Inferior parietal cortex (tissue), 1 donor: Measurements from ENCODE around the gene WBP1L.
"Not testable (repeated sequence)": the region's sequence is repeated elsewhere in the genome, so short reads cannot be mapped to it uniquely, and the experiment has no call there.

Experiments
- DNase-seq: peaks from one replicate; pipeline ENCODE4 v3.0.0-alpha.2; 2016; ENCODE audit errors: extremely low spot score

WBP1L gene

GRCh38 chr10:102812231-102812876 is 68.6 kb downstream of the WBP1L start:
- no peak for DNase-seq

GRCh38 chr10:102813017-102813541 is 69.3 kb downstream of the WBP1L start:
- no peak for DNase-seq

DNA sequence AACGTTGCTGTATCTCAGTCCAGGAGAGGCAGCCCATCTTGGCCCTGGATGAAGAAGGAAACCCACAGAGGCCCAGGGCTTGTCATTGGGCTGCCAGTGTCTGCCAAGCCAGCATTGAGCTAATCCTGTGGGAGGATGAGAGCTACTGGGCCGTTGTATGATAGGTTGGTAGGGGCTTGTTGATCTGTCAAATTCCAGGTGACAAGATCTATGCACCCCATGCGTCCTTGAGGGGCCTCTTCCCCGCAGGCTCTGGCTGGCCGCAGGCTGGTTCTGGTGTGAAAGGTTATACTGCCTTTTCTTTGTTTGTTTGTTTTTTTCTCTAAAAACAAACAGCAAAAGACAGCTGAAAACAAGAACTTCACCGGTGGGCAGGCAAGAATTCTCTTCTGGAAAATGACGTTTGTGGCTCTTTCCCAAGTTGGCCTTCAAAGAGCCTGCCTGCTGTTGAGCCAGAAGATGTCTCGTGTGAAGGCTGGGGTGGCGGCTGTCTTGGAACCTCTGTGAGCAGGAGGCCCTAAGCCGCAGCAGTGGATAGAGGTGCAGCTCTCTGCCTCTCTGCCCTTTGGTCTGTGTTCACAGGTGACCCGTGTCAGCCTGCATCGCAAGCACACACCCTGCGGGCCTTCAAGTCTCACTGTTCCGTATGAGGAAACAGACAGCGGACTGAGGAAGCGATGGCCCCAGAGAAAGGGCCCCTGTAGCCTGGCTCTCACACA is 70.1 kb downstream of the WBP1L start:
- DNase-seq: no peak

DNA sequence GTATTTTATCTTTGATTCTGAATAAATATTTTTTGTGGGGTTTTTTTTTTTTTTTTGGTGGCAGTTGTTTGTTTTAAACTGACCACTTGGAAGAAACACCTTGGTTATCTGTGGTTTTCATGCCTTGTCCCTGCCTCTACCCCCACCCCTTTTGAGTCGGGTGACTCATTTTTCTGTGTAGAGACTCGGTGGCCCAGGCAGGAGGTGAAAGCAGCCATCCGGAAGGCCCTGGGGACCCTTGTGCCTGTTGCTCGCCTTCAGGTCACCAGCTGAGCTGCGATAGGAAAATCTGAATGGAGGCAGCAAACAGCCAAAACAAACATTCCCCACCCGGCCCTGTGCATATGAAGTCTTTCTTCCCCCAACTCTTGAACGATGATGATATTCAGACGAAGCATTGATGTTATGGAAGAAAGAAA is 70.7 kb downstream of the WBP1L start:
- no peak for DNase-seq

DNA sequence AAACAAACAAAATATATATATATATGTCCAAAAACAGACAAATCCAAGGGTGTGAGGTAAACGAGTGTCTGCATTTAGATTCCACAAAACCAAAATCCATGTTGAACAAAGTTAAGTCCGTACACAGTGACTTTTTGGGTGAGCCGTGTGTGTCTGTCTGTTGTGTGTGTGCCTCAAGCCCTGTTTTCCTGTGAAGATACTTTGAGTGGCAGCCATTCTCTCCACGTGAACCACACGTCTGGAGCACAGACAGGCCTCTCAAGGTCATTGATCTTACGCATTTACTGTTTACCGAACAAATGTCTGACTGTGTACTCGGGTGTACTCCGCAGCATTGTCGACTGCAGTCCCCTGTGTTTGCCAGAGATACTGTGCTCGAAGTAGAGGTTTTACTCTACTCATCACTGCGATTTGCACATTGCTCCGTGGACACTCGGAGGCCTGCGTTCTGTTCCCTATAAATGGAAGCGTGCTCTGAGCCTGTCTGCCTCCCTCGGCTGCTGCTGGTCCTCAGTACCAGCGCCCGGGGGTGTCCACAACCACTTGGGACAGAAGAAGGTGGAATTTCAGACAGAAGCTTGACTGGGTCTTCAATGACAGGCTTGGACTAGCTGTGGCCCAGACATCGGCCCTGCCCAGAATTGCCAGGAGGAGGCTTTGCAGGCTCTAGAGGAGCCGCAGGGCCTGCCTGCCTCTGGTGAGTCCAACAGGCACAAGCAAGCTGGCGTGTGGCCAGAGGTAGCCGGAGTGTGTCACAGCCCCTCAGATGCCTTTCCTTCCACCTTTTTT is 71.3 kb downstream of the WBP1L start:
- no peak for DNase-seq

- no peak for DNase-seq
Measured at GRCh38 chr10:102815790-102816549, 72.2 kb downstream of the WBP1L start.

- DNase-seq: no peak
Measured at GRCh38 chr10:102817175-102817574, 73.4 kb downstream of the WBP1L start.

DNA sequence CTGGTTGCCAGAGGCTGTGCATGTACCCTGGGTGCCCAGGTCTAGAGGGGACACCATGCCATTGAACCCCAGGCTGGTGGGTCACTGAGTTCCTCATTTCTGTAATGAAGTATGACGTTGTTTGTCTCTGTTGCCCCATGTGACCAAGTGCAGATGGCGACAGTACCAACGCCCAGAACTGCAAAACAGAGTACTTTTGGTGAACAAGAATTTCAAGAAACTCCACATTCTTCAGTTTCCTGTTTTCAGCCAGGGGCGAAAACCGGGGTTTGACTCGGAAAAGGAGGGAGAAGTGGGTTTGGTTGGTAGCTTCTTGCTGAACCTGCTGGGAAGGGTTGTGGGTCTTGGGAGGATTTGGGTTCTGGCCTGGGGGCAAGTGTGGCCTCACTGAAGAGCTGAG is 75.3 kb downstream of the WBP1L start:
- DNase-seq: no peak

DNA sequence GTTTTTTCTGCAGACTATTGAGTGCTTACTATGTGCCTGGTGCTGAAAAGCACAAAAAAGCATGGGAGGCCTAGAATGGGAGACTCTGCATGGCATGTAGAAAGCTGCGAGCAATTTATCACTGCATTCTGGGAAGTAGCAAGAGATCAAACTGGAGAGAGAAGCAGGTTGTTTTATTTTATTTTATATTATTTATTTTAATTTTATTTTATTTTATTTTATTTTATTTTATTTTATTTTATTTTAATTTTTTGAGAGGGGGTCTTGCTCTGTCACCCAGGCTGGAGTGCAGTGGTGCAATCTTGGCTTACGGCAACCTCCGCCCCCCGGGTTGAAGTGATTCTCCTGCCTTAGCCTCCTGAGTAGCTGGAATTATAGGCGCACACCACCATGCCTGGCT is 76.3 kb downstream of the WBP1L start:
- DNase-seq: not testable (repeated sequence)

DNA sequence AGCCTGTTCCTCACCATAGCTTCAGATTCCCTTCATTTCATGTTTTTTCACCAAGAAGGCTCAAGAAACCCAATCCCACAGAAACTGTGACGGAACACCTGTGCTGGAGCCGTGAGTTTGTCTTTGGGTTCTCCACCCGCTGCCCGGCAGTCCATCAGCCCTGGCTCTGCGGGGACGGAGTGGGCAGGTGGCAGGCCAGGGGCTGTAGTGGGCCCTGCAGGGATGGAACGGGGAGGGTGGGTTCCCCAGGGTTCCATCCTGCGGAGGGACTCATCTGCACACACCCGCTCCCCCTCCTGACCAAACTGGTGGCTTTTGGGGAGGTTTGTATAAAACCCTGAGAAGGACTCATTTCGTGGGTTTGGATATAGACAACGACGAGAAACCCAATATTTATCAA is 78.5 kb downstream of the WBP1L start:
- DNase-seq: no peak

GRCh38 chr10:102824664-102825063 is 80.9 kb downstream of the WBP1L start:
- DNase-seq: no peak

GRCh38 chr10:102826148-102826796 is 82.5 kb downstream of the WBP1L start:
- no peak for DNase-seq

DNA sequence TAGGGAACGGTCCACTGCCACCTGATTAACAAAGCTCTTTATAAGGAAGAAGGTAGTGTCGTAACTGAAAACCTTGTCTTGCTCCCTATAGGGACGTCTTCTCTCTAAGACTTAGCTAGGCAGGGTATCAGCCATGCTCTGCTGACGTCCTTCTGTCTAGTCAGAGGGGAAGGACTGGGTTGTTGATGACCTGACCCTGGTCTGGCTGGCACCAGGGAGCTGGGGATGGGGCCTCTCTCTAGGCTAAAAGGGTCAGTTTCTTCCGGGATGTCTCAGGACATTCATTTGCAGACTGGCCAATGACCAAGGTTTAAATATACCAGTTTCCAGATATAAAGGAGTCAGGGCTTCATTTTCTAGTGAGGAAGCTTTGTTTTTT is 83.8 kb downstream of the WBP1L start:
- DNase-seq: no peak

DNA sequence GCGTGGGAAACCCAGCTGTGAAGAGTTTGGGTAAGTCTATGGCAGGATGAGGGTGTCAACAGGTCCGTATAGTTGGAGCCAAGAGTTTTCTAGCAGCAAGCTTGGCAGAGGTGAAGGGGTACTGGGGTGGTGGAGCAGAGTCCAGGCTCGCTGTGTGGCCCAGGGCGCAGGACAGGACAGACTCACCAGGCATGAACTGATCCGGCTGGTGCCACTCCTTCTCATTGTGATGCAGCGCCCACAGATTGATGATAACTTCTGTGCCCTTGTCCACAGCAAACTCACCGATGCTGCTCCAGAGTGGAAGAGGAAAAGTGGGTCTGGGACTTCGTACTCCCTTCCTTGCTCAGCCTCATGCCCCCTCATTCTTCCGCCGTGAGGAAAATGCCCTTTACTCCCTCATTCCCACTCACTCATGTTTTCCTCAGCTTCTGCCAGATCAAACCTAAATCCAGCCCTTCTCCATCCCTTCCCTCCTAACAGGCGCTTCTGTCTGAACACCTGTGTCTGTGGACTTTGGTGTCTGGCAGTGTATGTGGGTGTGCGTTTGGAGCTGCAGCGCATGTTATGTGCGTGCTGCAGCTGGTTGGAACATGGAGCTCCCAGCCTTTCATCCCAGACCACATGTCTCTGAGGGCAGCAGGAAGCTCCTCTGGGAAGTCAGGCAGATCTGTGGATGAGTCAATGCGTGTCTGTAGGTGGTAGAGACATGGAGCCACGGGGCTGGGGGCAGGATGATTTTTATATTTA is 87.7 kb downstream of the WBP1L start:
- no peak for DNase-seq

DNA sequence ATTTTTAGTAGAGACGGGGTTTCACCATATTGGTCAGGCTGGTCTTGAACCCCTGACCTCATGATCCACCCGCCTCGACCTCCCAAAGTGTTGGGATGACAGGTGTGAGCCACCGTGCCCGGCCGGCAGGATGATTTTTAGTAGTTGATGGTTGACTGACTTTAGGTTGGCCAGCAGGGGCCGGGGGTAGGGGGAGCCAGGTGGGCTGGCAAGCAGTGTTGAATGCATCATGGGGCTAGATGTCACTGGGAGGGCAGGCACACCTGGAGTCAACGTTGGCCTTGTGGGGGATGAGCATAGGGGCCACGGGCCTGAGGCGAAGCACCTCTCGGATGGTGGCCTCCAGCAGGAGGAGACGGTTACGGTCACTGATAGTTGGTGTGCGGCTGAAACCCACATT is 88.5 kb downstream of the WBP1L start:
- no peak for DNase-seq

DNA sequence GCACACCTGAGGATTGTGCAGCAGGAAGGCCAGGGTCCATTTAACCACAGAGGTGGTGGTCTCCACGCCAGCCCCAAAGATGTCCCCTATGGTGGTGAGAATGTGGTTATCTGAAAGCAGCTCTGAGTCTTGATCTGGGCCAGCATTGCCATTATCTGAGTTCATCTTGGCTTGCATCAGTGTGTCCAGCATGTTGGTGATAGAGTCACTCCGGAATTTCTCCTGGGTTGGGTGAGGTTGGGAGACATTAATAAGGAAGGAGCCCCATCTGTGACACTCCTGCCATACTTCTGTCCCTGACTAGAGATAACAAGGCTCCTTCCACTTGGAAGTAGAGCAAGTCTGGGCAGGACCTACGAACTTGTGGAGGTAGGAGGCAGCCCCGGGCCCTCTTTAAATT is 89.2 kb downstream of the WBP1L start:
- no peak for DNase-seq

- DNase-seq: no peak
Measured at GRCh38 chr10:102834143-102834542, 90.4 kb downstream of the WBP1L start.

- DNase-seq: peak; percentile 86
Measured at GRCh38 chr10:102835007-102835482, 91.3 kb downstream of the WBP1L start.

- no peak for DNase-seq
Measured at GRCh38 chr10:102837230-102837721, 93.5 kb downstream of the WBP1L start, which contains the start of gene CYP17A1. Gene CYP17A1 (minus strand): TSS chr10:102837413. CDS start chr10:102837361, 52 bp downstream.
